Calu3 (cell line): ENCODE results near the gene EFCAB6. TPM values are rescaled to one million over a fixed set of nuclear protein-coding genes. Genes with fewer than 3 reads are reported as not detected.

Source experiments
- BruUV-seq: library from RNA; stranded (reverse); fragments of 400-500 nt; replicated peaks from 2 replicates; lab custom pipeline; 2021; lab: Mats Ljungman, UMichigan
- CTCF ChIA-PET: fragments of 300-600 bp; sonication (Branson Sonifier 250); formaldehyde crosslinking; loops from one replicate; lab custom pipeline; 2022; ENCODE audit warnings: antibody characterized with exemption; lab: Charles Lee
- DNase-seq: peaks from one replicate; pipeline ENCODE4 v3.0.0; 2022
- H3K27ac Mint-ChIP-seq: one replicate; pipeline ENCODE4 v1.8.0; 2022; ENCODE audit warnings: mixed read lengths; ENCODE audit not compliant: unreplicated experiment
- H3K27me3 Mint-ChIP-seq: one replicate; pipeline ENCODE4 v1.8.0; 2022; ENCODE audit warnings: mixed read lengths; ENCODE audit not compliant: unreplicated experiment
- H3K36me3 Mint-ChIP-seq: one replicate; pipeline ENCODE4 v1.8.0; 2022; ENCODE audit warnings: mild to moderate bottlenecking, moderate library complexity, mixed read lengths; ENCODE audit not compliant: insufficient read depth, unreplicated experiment
- H3K4me1 Mint-ChIP-seq: one replicate; pipeline ENCODE4 v1.8.0; 2022; ENCODE audit warnings: mild to moderate bottlenecking, low read depth, mixed read lengths; ENCODE audit not compliant: unreplicated experiment
- H3K4me3 Mint-ChIP-seq: one replicate; pipeline ENCODE4 v1.8.0; 2022; ENCODE audit warnings: mild to moderate bottlenecking, low read depth, moderate library complexity, mixed read lengths; ENCODE audit not compliant: unreplicated experiment
- H3K9me3 Mint-ChIP-seq: one replicate; pipeline ENCODE4 v1.8.0; 2022; ENCODE audit warnings: low read depth, mixed read lengths; ENCODE audit not compliant: unreplicated experiment
- intact Hi-C: fragments of 100-400 bp; cut with micrococcal nuclease; formaldehyde crosslinking; loops from one replicate; pipeline ENCODE4 v1.10.0; 2022; ENCODE audit not compliant: unreplicated experiment
- total RNA-seq: library from RNA; stranded (reverse); gene quantifications from 2 replicates; pipeline ENCODE4 v1.2.3, GENCODE V29; 2022
- TF ChIP-seq, protein P1 (sequence below): fragments of 200-600 bp; IDR thresholded peaks from one replicate; pipeline ENCODE4 v1.8.0; 2022; ENCODE audit warnings: antibody characterized with exemption; ENCODE audit not compliant: unreplicated experiment

Gene EFCAB6
- total RNA-seq, 1 experiment from 2014 or later: 2.2 TPM

DNA sequence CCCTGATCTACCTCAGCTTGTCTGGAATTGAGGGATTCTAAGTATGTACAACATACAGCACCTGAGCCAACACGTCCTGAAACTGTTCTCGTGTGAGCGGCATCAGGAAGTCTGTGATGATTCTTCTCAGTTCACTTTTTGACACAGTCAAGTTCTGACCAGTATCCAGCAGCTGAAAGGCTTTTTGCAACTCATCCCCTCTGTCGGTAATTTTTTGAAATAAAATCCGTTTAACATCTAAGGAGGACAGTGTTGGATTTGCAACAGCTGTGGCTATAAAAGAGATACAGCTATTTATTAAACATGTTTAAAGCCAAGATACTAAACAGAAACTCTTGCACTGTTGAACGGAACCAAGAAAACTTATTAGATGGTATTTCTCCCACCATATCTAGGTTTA, 39.3 kb downstream of the EFCAB6 start:
- H3K9me3 Mint-ChIP-seq: no peaks in the 10 kb centered on the region
- no peak overlapping the region for H3K4me3 Mint-ChIP-seq
- CTCF ChIA-PET: no interaction called here
- H3K27ac Mint-ChIP-seq: no peak overlapping the region
- intact Hi-C loops: no loop called here
- TF ChIP-seq, protein P1, sequence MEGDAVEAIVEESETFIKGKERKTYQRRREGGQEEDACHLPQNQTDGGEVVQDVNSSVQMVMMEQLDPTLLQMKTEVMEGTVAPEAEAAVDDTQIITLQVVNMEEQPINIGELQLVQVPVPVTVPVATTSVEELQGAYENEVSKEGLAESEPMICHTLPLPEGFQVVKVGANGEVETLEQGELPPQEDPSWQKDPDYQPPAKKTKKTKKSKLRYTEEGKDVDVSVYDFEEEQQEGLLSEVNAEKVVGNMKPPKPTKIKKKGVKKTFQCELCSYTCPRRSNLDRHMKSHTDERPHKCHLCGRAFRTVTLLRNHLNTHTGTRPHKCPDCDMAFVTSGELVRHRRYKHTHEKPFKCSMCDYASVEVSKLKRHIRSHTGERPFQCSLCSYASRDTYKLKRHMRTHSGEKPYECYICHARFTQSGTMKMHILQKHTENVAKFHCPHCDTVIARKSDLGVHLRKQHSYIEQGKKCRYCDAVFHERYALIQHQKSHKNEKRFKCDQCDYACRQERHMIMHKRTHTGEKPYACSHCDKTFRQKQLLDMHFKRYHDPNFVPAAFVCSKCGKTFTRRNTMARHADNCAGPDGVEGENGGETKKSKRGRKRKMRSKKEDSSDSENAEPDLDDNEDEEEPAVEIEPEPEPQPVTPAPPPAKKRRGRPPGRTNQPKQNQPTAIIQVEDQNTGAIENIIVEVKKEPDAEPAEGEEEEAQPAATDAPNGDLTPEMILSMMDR: no peak
- H3K4me1 Mint-ChIP-seq: peaks cover 14% of the 10 kb centered on the region
- no peak for DNase-seq
- H3K27me3 Mint-ChIP-seq: no peaks in the 10 kb centered on the region
- H3K36me3 Mint-ChIP-seq: no peaks in the 10 kb centered on the region
- BruUV-seq: no TSS peak

DNA sequence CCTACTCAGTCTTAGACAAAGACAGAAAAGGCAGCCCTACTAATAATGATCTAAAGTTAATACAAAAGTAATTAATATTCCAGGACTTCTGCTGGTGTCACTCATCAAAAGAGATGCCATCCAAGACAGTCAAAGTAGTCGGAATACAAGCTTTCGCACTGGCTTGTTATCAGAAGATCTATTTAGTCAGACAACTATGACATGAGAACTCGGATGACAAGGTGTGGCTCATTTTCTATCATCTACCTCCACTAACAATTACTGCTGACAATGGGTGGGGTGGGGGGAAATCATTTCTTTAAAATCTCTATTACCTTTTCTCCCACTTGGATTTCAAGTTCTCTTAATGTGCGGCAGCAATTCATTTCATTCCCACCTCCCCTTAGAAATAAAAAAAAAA, 56.7 kb downstream of the EFCAB6 start:
- no peak for DNase-seq
- no peaks in the 10 kb centered on the region for H3K36me3 Mint-ChIP-seq
- CTCF ChIA-PET: no interaction called here
- H3K27ac Mint-ChIP-seq: no peak overlapping the region
- BruUV-seq: no TSS peak
- intact Hi-C loops: no loop called here
- TF ChIP-seq, protein P1: no peak
- H3K27me3 Mint-ChIP-seq: peaks cover 30% of the 10 kb centered on the region
- H3K4me1 Mint-ChIP-seq: no peaks in the 10 kb centered on the region
- no peak overlapping the region for H3K4me3 Mint-ChIP-seq
- no peaks in the 10 kb centered on the region for H3K9me3 Mint-ChIP-seq

DNA sequence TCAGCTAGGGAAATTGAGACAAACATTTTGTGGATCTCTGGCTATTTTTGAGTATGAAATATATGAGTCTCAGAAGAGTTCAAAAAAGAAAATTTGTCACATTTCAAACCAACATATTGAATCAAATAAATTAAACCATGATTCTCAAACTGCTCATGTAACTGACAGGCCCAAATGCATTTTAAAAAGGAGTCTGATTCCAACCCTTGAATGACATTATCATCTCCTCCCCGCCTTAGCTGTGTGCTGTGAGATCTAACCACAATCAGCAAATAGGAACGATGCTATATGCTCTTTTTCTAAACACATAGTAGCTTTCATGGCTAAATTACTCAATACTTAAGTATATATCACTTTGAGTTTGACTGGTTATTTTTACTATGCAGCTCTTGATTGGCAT, 57.1 kb downstream of the EFCAB6 start:
- Mint-ChIP-seq H3K9me3 (no peaks in the 10 kb centered on the region), H3K36me3 (no peaks in the 10 kb centered on the region), H3K27ac (no peak overlapping the region), H3K27me3 (peaks cover 30% of the 10 kb centered on the region), H3K4me1 (no peaks in the 10 kb centered on the region), H3K4me3 (no peak overlapping the region)
- TF ChIP-seq, protein P1: no peak
- intact Hi-C loops: no loop called here
- DNase-seq: no peak
- BruUV-seq: no TSS peak
- CTCF ChIA-PET: no interaction called here

DNA sequence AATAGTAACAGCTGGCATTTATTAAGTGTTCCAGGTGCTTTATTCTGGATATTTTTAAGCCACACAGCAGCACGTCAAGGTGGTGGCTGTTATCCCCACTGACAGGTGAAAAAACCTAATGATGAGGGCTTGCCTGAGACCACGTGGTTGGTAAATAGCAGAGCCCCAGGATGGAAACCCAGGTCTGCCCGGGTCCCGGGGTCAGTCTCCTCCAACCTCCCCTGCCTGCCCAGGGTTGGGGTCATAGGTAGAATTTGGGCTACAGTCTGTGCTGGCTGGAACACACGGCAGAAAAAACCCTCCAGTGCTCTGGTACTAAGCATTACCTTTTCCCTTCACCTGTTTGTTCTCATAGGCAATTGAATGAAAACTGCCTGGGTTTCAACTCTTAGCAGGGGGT, 57.9 kb downstream of the EFCAB6 start:
- intact Hi-C loops: no loop called here
- Mint-ChIP-seq H3K27ac (no peak overlapping the region), H3K4me1 (no peaks in the 10 kb centered on the region), H3K36me3 (no peaks in the 10 kb centered on the region), H3K4me3 (no peak overlapping the region), H3K27me3 (peaks cover 35% of the 10 kb centered on the region), H3K9me3 (no peaks in the 10 kb centered on the region)
- TF ChIP-seq, protein P1: no peak
- CTCF ChIA-PET: no interaction called here
- DNase-seq: no peak
- BruUV-seq: no TSS peak

DNA sequence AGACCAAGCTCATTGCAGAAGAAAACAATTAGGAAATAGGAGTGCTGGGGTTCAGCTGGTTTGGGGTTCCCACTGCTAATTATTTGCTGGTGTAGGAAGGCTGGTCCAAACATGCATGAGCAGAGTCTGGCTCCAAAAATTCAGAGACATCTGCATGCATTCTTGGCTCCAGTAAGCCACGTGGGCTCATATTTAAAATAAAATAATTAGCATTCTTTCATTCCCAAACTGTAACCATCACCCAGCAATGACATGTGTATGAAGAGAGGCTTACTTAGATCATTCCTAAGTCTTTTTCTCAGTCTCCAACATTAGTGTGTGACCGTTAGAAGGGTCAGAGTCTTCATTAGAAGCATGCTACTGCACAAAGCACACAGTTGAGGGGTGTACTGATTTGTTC, 58.4 kb downstream of the EFCAB6 start:
- DNase-seq: no peak
- no peak overlapping the region for H3K4me3 Mint-ChIP-seq
- no peaks in the 10 kb centered on the region for H3K9me3 Mint-ChIP-seq
- intact Hi-C loops: no loop called here
- TF ChIP-seq, protein P1: no peak
- H3K27ac Mint-ChIP-seq: no peak overlapping the region
- no TSS peak for BruUV-seq
- no peaks in the 10 kb centered on the region for H3K36me3 Mint-ChIP-seq
- peaks cover 40% of the 10 kb centered on the region for H3K27me3 Mint-ChIP-seq
- CTCF ChIA-PET: no interaction called here
- H3K4me1 Mint-ChIP-seq: no peaks in the 10 kb centered on the region
